ENCODE measurements around the gene GFPT2. TPM values are rescaled to one million over a fixed set of nuclear protein-coding genes. Genes with fewer than 3 reads are reported as not detected.

GFPT2 gene
- total RNA-seq (2014; rRNA removed; shearing (Covaris generic)) (not detected in 2 replicates), total RNA-seq (2022) (not detected in 2 replicates), Bru-seq, nascent RNA (percentile 3 among the genes with signal in this experiment), BruChase-seq, experiment 1, labeled RNA remaining after a 6-hour chase (percentile 3 among the genes with signal in this experiment), BruChase-seq, experiment 2, labeled RNA remaining after a 2-hour chase (percentile 3 among the genes with signal in this experiment)
- long read RNA-seq = 0 reads

DNA sequence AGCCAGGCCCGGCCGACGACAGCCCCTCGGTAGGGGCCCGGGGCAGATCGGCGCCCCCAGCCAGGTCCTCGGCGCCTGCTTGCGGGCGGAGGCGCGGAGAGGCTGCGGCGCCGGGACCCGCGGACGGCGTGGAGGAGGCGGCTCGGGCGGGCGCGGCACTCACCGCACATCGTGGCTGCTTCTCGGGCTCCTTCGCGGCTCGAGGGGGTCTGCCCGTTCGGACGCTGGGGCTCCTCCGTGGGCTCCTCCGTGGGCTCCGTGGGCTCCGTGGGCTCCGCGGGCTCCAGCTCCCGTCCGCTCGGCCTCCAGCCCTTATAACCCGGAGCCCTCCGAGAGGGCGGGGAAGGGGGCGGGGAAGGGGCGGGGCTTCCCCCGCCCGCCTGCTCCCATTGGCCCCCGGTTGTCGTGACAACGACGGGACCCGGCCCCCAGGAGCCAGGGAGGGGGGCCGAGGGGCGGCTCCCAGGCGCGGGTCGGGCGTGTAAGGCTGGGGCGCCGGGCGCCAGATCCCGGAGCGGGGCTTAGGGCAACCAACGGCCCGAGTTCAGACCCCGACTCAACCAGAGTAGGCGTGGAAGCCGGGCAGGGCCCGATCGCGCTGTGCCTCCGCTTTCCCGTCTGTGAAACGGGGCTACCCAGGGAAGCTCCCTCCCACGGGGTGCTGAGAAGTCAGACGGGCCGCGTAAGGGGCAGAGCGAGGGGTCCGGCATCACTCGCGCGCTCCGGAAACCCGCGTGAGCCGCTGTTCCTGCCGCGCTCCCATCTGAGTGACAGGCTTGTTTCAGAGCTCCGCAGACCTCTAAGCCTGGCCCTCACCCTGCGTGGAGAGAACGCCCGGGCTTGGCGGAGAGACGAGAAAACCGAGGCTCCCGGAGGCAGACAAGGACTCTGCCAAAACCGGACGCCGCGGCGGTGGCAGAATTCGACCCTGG lies at the start of gene GFPT2:
Gene GFPT2, minus strand, starts transcription at position 289 of the 932 bp plus-strand sequence. Its CDS starts 119 bp downstream, at position 170.
- TF ChIP-seq CTCF (conservative IDR thresholded peaks at IDR 0.05; ENCODE audit: low read length) (no peak), EZH2phosphoT487 (IDR thresholded peaks at IDR 0.05; ENCODE audit: borderline replicate concordance, low read depth, low read length) (no peak)
- Histone ChIP-seq H3K79me2 (ENCODE audit: insufficient read depth, low read depth, low read length) (no peaks in the 10 kb centered on the region), H3K36me3 (ENCODE audit: insufficient read depth, low read length) (no peaks in the 10 kb centered on the region), H3K9me3 (ENCODE audit: low read length) (no peaks in the 10 kb centered on the region), H3K27ac (ENCODE audit: low read depth, low read length, poor library complexity, severe bottlenecking) (no peak within 1 kb of the TSS), H2AFZ (ENCODE audit: low read length) (no peak within 1 kb of the TSS), H4K20me1 (ENCODE audit: insufficient read depth, low read length) (no peaks in the 10 kb centered on the region), H3K4me1 (ENCODE audit: insufficient read depth, low read length, poor library complexity, severe bottlenecking) (no peaks in the 10 kb centered on the region), H3K9me2 (ENCODE audit: insufficient read depth, low read length) (no peaks in the 10 kb centered on the region), H3K4me3 (ENCODE audit: low read depth, low read length, poor library complexity, severe bottlenecking) (peak within 1 kb of the TSS; percentile 52), H3K4me2 (ENCODE audit: low read length) (peak within 1 kb of the TSS; percentile 57)
- POLR2A ChIA-PET = interaction anchor here (0.6 kb wide), 1 partner anchor 309 kb away, joined by 6 read pairs; no protein-coding TSS in a partner anchor
- intact Hi-C loops (cut with micrococcal nuclease; ENCODE audit: unreplicated experiment) = no loop called here
- DNase-seq (ENCODE audit: low spot score) = peak; percentile 61
- CTCF ChIA-PET (ENCODE audit: unreplicated experiment) = no interaction called here
- BruUV-seq (replicated peaks) = no TSS peak

- ChIA-PET CTCF (ENCODE audit: unreplicated experiment) (no interaction called here), POLR2A (no interaction called here)
- intact Hi-C loops (cut with micrococcal nuclease; ENCODE audit: unreplicated experiment) = no loop called here
- H3K4me3 ChIP-seq (ENCODE audit: low read depth, low read length, poor library complexity, severe bottlenecking) = no peak overlapping the region
- H3K9me2 ChIP-seq (ENCODE audit: insufficient read depth, low read length) = no peaks in the 10 kb centered on the region
- no peak overlapping the region for H3K27ac ChIP-seq (ENCODE audit: low read depth, low read length, poor library complexity, severe bottlenecking)
- H3K4me1 ChIP-seq (ENCODE audit: insufficient read depth, low read length, poor library complexity, severe bottlenecking) = no peaks in the 10 kb centered on the region
- H3K36me3 ChIP-seq (ENCODE audit: insufficient read depth, low read length) = no peaks in the 10 kb centered on the region
- H3K79me2 ChIP-seq (ENCODE audit: insufficient read depth, low read depth, low read length) = no peaks in the 10 kb centered on the region
- no peaks in the 10 kb centered on the region for H4K20me1 ChIP-seq (ENCODE audit: insufficient read depth, low read length)
- no peak overlapping the region for H2AFZ ChIP-seq (ENCODE audit: low read length)
- DNase-seq (ENCODE audit: low spot score) = no peak
- H3K9me3 ChIP-seq (ENCODE audit: low read length) = no peaks in the 10 kb centered on the region
- TF ChIP-seq EZH2phosphoT487 (IDR thresholded peaks at IDR 0.05; ENCODE audit: borderline replicate concordance, low read depth, low read length) = no peak
- no peak for TF ChIP-seq CTCF (conservative IDR thresholded peaks at IDR 0.05; ENCODE audit: low read length)
- no TSS peak for BruUV-seq (replicated peaks)
- H3K4me2 ChIP-seq (ENCODE audit: low read length) = no peak overlapping the region
These were observed 49.6 kb upstream of the GFPT2 start for GRCh38 chr5:180402716-180403115.
